Activated CD4-positive, alpha-beta memory T cell treated with anti-CD3 and anti-CD28 coated beads, Interleukin-2, amount 10 ng/mL, durations not matched to agents 7 days and 5 days (primary cell): Measurements from ENCODE around the gene FBXO4. TPM values are rescaled to one million over a fixed set of nuclear protein-coding genes. Genes with fewer than 3 reads are reported as not detected.

ENCODE experiments used
- CTCF ChIA-PET: fragments of 350-600 bp; sonication (Branson Sonifier 250); formaldehyde crosslinking; loops from one replicate; lab custom pipeline; 2021; ENCODE audit warnings: antibody characterized with exemption, inconsistent platforms; lab: Charles Lee
- POLR2A ChIA-PET: fragments of 350-600 bp; sonication (Branson Sonifier 250); formaldehyde crosslinking; loops from one replicate; lab custom pipeline; 2021; ENCODE audit warnings: antibody characterized with exemption; lab: Charles Lee
- DNase-seq: peaks from one replicate; pipeline ENCODE4 v3.0.0-alpha.2; 2020
- H3K27ac Mint-ChIP-seq: one replicate; pipeline ENCODE4 v1.8.0; 2021; ENCODE audit warnings: mild to moderate bottlenecking, mixed read lengths
- H3K27me3 Mint-ChIP-seq: one replicate; pipeline ENCODE4 v1.8.0; 2021; ENCODE audit warnings: mixed read lengths
- H3K36me3 Mint-ChIP-seq: one replicate; pipeline ENCODE4 v1.8.0; 2021; ENCODE audit warnings: low read depth, mixed read lengths
- H3K4me1 Mint-ChIP-seq: one replicate; pipeline ENCODE4 v1.8.0; 2021; ENCODE audit warnings: mixed read lengths
- H3K4me3 Mint-ChIP-seq: one replicate; pipeline ENCODE4 v1.8.0; 2021; ENCODE audit warnings: mild to moderate bottlenecking, mixed read lengths
- H3K9me3 Mint-ChIP-seq: one replicate; pipeline ENCODE4 v1.8.0; 2021; ENCODE audit warnings: mixed read lengths
- total RNA-seq, 2 experiments: library from RNA; stranded (reverse); gene quantifications; one replicate each; pipeline ENCODE4 v1.2.3, GENCODE V29; 2021

FBXO4 gene
- total RNA-seq, 2 experiments from 2014 or later: 13.3 to 13.6 TPM

- Mint-ChIP-seq H3K4me1 (peaks cover 24% of the 10 kb centered on the region), H3K4me3 (peak overlapping the region; percentile 38), H3K9me3 (peaks cover 2% of the 10 kb centered on the region), H3K36me3 (peaks cover 5% of the 10 kb centered on the region), H3K27ac (peak overlapping the region; percentile 45), H3K27me3 (peaks cover 21% of the 10 kb centered on the region)
- no peak for DNase-seq
- ChIA-PET POLR2A (interaction anchor here (1.1 to 1.6 kb wide), 4 partner anchors 11 to 32 kb away, joined by 3 to 12 read pairs (median 5); partner anchors contain the start of genes FBXO4, OXCT1 and RIMOC1), CTCF (interaction anchor here (0.6 to 1.2 kb wide), 6 partner anchors 11 to 138 kb away, joined by 3 to 6 read pairs (median 4); partner anchors contain the start of genes FBXO4 and RIMOC1)
Measured at GRCh38 chr5:41893074-41893851, 31.8 kb upstream of the FBXO4 start.

- ChIA-PET POLR2A (no interaction called here), CTCF (no interaction called here)
- DNase-seq: no peak
- Mint-ChIP-seq H3K36me3 (peaks cover 5% of the 10 kb centered on the region), H3K27ac (no peak overlapping the region), H3K4me1 (peaks cover 20% of the 10 kb centered on the region), H3K9me3 (peaks cover 2% of the 10 kb centered on the region), H3K4me3 (no peak overlapping the region), H3K27me3 (peaks cover 27% of the 10 kb centered on the region)
Measured at GRCh38 chr5:41896230-41896629, 28.9 kb upstream of the FBXO4 start.

- POLR2A ChIA-PET: interaction anchor here (1.1 to 2.9 kb wide), 16 partner anchors 9 to 1611 kb away, joined by 3 to 61 read pairs (median 10); partner anchors contain the start of genes C5orf34, FBXO4 and OXCT1
- peaks cover 33% of the 10 kb centered on the region for H3K36me3 Mint-ChIP-seq
- DNase-seq: no peak
- peaks cover 7% of the 10 kb centered on the region for H3K27me3 Mint-ChIP-seq
- peaks cover 52% of the 10 kb centered on the region for H3K4me1 Mint-ChIP-seq
- H3K9me3 Mint-ChIP-seq: no peaks in the 10 kb centered on the region
- CTCF ChIA-PET: interaction anchor here (0.7 to 2.0 kb wide), 10 partner anchors 10 to 154 kb away, joined by 3 to 16 read pairs (median 5); partner anchors contain the start of gene FBXO4
- peak overlapping the region; percentile 98 for H3K27ac Mint-ChIP-seq
- H3K4me3 Mint-ChIP-seq: peak overlapping the region; percentile 100
Measured at GRCh38 chr5:41903382-41903891, 21.6 kb upstream of the FBXO4 start.

DNA sequence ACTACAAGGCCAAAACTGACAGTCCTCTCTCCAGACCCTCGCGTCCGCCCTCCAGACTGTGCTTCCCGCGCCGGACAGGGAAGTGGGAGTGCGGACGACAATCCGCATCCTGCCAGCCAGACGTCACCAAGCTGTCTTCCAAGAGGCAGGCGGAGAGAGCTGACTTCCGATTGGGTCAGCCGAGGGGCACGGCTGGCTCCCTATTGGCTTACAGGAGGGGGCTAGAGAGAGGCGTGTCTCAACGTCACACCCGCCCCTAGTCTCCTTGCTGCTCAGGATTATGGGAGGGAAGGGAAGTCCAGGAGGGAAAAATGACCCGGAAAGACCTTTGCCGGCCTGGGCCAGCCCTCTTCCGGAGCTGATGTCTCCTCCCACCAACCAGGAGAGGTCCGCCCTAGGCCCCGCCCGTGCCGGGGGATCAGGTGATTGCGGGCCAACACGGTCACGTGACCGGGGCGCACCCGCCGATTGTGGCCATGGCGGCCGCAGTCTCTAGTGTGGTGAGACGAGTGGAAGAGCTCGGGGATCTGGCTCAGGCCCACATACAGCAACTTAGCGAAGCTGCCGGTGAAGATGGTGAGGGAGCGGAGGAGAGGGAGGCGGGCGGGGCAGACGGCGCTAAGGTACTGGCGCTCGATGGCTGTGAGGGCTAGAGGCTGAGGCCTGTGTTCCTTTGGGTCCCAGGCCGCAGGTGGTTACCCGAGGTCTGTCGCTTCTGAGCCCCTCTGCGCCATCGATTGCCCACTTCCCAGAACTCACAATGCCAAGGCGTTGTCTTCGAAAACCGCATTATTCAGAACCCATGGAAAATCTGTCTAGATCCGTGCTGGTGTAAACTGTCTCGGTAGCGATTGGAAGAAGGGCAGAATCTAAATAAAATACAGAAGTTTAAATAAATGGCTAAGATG is 20.9 kb upstream of the FBXO4 start, which contains the start of gene RIMOC1:
Gene RIMOC1, plus strand, starts transcription at position 453 of the 908 bp plus-strand sequence. Its CDS starts 24 bp downstream, at position 477.
- H3K27ac Mint-ChIP-seq: peak within 1 kb of the TSS; percentile 98
- H3K4me1 Mint-ChIP-seq: peaks cover 57% of the 10 kb centered on the region
- peak; percentile 99 for DNase-seq
- peak within 1 kb of the TSS; percentile 100 for H3K4me3 Mint-ChIP-seq
- POLR2A ChIA-PET: interaction anchor here (1.1 to 2.9 kb wide), 20 partner anchors 9 to 1611 kb away, joined by 3 to 61 read pairs (median 9); partner anchors contain the start of genes C5orf34, FBXO4 and OXCT1
- CTCF ChIA-PET: interaction anchor here (0.6 to 2.0 kb wide), 12 partner anchors 11 to 1139 kb away, joined by 3 to 16 read pairs (median 5); partner anchors contain the start of genes FBXO4 and OXCT1
- no peaks in the 10 kb centered on the region for H3K9me3 Mint-ChIP-seq
- peaks cover 6% of the 10 kb centered on the region for H3K27me3 Mint-ChIP-seq
- peaks cover 40% of the 10 kb centered on the region for H3K36me3 Mint-ChIP-seq

DNA sequence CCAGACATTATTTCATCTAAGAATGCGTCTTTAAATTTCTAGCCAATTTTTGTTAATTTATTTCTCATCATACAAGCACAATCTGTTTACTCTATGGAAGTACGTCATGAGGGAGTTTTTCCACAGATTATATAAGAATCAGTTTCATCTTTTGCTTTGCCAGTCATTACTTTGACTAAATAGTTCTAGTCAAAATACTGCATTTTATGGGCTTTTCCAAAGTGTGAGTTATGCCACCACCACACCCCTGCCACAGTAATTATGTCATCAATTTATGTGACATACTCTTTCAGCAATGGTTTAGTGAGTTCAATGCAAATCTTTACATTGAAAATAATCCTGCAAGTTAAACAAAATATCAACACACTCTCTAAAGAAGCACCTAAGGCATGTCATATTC is 18.9 kb upstream of the FBXO4 start:
- DNase-seq: no peak
- peaks cover 60% of the 10 kb centered on the region for H3K4me1 Mint-ChIP-seq
- no peak overlapping the region for H3K27ac Mint-ChIP-seq
- H3K27me3 Mint-ChIP-seq: peaks cover 2% of the 10 kb centered on the region
- peaks cover 56% of the 10 kb centered on the region for H3K36me3 Mint-ChIP-seq
- ChIA-PET CTCF (no interaction called here), POLR2A (interaction anchor here (2.4 to 2.9 kb wide), 2 partner anchors 15 to 36 kb away, joined by 8 to 50 read pairs; partner anchors contain the start of gene OXCT1)
- H3K4me3 Mint-ChIP-seq: no peak overlapping the region
- H3K9me3 Mint-ChIP-seq: no peaks in the 10 kb centered on the region

- H3K4me1 Mint-ChIP-seq: peaks cover 51% of the 10 kb centered on the region
- no peak for DNase-seq
- peaks cover 78% of the 10 kb centered on the region for H3K36me3 Mint-ChIP-seq
- peaks cover 2% of the 10 kb centered on the region for H3K27me3 Mint-ChIP-seq
- H3K9me3 Mint-ChIP-seq: no peaks in the 10 kb centered on the region
- H3K4me3 Mint-ChIP-seq: no peak overlapping the region
- H3K27ac Mint-ChIP-seq: peak overlapping the region; percentile 21
- ChIA-PET CTCF (no interaction called here), POLR2A (interaction anchor here (2.1 kb wide), 1 partner anchor 16 kb away, joined by 6 read pairs; the partner anchor contains the start of gene FBXO4)
Measured at GRCh38 chr5:41908374-41909079, 16.6 kb upstream of the FBXO4 start.

GRCh38 chr5:41918105-41918504 is 7.0 kb upstream of the FBXO4 start:
- Mint-ChIP-seq H3K36me3 (peaks cover 65% of the 10 kb centered on the region), H3K4me3 (no peak overlapping the region), H3K27me3 (no peaks in the 10 kb centered on the region), H3K4me1 (peaks cover 4% of the 10 kb centered on the region), H3K27ac (no peak overlapping the region), H3K9me3 (no peaks in the 10 kb centered on the region)
- ChIA-PET POLR2A (interaction anchor here (3.0 kb wide), 1 partner anchor 14 kb away, joined by 14 read pairs; the partner anchor contains the start of gene RIMOC1), CTCF (interaction anchor here (0.5 kb wide), 1 partner anchor 84 kb away, joined by 4 read pairs; no protein-coding TSS in a partner anchor)
- no peak for DNase-seq

GRCh38 chr5:41921166-41921565 is 3.9 kb upstream of the FBXO4 start:
- Mint-ChIP-seq H3K4me3 (no peak overlapping the region), H3K4me1 (peaks cover 15% of the 10 kb centered on the region), H3K27ac (no peak overlapping the region), H3K27me3 (no peaks in the 10 kb centered on the region), H3K36me3 (peaks cover 41% of the 10 kb centered on the region), H3K9me3 (no peaks in the 10 kb centered on the region)
- ChIA-PET CTCF (no interaction called here), POLR2A (interaction anchor here (1.0 to 1.9 kb wide), 2 partner anchors 16 to 54 kb away, joined by 3 to 8 read pairs; partner anchors contain the start of gene RIMOC1)
- DNase-seq: no peak

GRCh38 chr5:41921874-41922273 is 3.2 kb upstream of the FBXO4 start:
- ChIA-PET CTCF (no interaction called here), POLR2A (interaction anchor here (1.0 to 2.0 kb wide), 2 partner anchors 17 to 55 kb away, joined by 3 to 12 read pairs; partner anchors contain the start of gene RIMOC1)
- no peak overlapping the region for H3K27ac Mint-ChIP-seq
- no peaks in the 10 kb centered on the region for H3K27me3 Mint-ChIP-seq
- H3K9me3 Mint-ChIP-seq: no peaks in the 10 kb centered on the region
- H3K4me3 Mint-ChIP-seq: no peak overlapping the region
- H3K36me3 Mint-ChIP-seq: peaks cover 40% of the 10 kb centered on the region
- DNase-seq: no peak
- peaks cover 19% of the 10 kb centered on the region for H3K4me1 Mint-ChIP-seq

- peaks cover 23% of the 10 kb centered on the region for H3K36me3 Mint-ChIP-seq
- no peaks in the 10 kb centered on the region for H3K27me3 Mint-ChIP-seq
Measured at GRCh38 chr5:41924526-41924871, 582 bp upstream of the FBXO4 start.

DNA sequence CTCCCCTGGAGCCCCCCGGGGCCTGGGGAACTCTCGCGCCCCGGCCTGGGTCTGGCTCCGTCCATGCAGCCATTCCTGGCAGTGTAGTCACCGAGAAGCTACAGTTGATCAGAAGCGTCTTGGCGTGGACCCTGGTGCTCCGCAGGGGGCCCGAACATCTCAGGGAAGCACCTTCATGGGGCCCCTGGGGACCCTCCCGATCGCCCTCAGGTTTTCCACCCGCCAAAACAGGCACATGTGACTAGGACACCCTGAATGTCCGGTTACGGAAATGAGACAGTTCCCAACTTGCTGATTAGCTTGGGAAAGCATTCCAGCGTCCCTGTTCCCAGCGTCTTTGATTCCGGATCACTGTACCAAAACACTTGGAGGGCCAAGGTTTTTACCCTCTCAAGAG is 472 bp downstream of the FBXO4 start:
- no peaks in the 10 kb centered on the region for H3K27me3 Mint-ChIP-seq
- peaks cover 19% of the 10 kb centered on the region for H3K4me1 Mint-ChIP-seq
- H3K36me3 Mint-ChIP-seq: peaks cover 21% of the 10 kb centered on the region
- H3K4me3 Mint-ChIP-seq: peak overlapping the region; percentile 87
- POLR2A ChIA-PET: interaction anchor here (1.0 to 2.3 kb wide), 19 partner anchors 9 to 1677 kb away, joined by 3 to 61 read pairs (median 6); partner anchors contain the start of genes OXCT1, RIMOC1 and TMEM267
- H3K27ac Mint-ChIP-seq: peak overlapping the region; percentile 85
- DNase-seq: peak; percentile 31
- no peaks in the 10 kb centered on the region for H3K9me3 Mint-ChIP-seq
- CTCF ChIA-PET: interaction anchor here (1.0 to 1.7 kb wide), 8 partner anchors 19 to 69 kb away, joined by 3 to 16 read pairs (median 4); partner anchors contain the start of genes OXCT1 and RIMOC1

More at GRCh38 chr5:41924526-41924871, 582 bp upstream of the FBXO4 start:
- H3K4me1 Mint-ChIP-seq: peaks cover 19% of the 10 kb centered on the region
- ChIA-PET POLR2A (interaction anchor here (0.7 to 2.3 kb wide), 18 partner anchors 8 to 1678 kb away, joined by 3 to 61 read pairs (median 6); partner anchors contain the start of genes OXCT1 and RIMOC1), CTCF (interaction anchor here (1.0 to 1.7 kb wide), 6 partner anchors 20 to 66 kb away, joined by 3 to 16 read pairs (median 5); partner anchors contain the start of genes OXCT1 and RIMOC1)
- no peaks in the 10 kb centered on the region for H3K9me3 Mint-ChIP-seq
- peak overlapping the region; percentile 92 for H3K27ac Mint-ChIP-seq
- DNase-seq: no peak
- peak overlapping the region; percentile 87 for H3K4me3 Mint-ChIP-seq
